ENCODE data around the gene MYBBP1A.
A peak's percentile ranks its signal among the peaks of the same experiment; 100 is the strongest.

MYBBP1A gene

GRCh38 chr17:4573669-4574068 is 18.5 kb upstream of the MYBBP1A start:
- peak in 2 of 3 donors; percentile 21 to 47 for DNase-seq (ENCODE audit: low read depth in 3 of 3, low spot score in 1 of 3)

DNA sequence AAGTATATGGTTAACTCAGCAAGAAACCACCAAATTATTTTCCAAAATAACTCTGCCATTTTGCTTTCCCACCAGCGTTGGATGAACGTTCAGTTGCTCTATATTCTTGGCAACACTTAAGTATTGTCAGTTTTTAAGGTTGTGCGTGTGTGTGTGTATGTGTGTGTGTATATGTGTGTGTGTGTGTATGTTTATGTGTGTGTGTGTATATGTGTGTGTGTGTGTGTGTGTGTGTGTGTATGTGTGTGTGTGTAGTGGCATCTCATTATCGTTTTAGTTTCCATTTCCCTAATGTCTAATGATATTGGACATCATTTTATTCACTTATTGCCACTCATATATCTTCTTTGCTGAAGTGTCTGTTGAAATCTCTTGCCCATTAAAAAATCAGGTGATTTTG is 17.9 kb upstream of the MYBBP1A start:
- DNase-seq (ENCODE audit: low read depth in 3 of 3, low spot score in 1 of 3) = no peak

GRCh38 chr17:4572131-4572530 is 16.9 kb upstream of the MYBBP1A start:
- DNase-seq (ENCODE audit: low read depth in 3 of 3, low spot score in 1 of 3) = no peak

GRCh38 chr17:4569591-4569990 is 14.4 kb upstream of the MYBBP1A start:
- no peak for DNase-seq (ENCODE audit: low read depth in 3 of 3, low spot score in 1 of 3)

DNA sequence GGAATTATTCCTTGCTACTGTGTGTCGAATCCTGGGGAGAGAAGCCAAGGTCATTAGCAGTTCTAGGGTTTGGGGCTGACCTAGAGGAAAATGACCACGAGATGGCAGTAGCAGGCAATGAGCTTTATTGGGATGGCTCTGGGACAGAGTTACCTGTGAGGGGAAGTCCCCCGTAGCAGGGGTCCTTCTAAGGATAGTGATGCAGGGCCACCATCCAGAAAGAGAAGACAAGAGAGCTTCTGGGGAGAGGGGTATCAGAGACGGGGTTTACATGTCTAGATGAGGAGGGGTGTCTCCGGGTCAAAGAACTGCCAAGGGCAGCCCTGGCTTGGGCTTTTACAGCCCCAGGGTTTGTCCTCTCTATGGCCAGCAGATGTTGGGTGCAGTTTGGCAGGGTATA is 11.6 kb upstream of the MYBBP1A start:
- no peak for DNase-seq (ENCODE audit: low read depth in 3 of 3, low spot score in 1 of 3)

DNA sequence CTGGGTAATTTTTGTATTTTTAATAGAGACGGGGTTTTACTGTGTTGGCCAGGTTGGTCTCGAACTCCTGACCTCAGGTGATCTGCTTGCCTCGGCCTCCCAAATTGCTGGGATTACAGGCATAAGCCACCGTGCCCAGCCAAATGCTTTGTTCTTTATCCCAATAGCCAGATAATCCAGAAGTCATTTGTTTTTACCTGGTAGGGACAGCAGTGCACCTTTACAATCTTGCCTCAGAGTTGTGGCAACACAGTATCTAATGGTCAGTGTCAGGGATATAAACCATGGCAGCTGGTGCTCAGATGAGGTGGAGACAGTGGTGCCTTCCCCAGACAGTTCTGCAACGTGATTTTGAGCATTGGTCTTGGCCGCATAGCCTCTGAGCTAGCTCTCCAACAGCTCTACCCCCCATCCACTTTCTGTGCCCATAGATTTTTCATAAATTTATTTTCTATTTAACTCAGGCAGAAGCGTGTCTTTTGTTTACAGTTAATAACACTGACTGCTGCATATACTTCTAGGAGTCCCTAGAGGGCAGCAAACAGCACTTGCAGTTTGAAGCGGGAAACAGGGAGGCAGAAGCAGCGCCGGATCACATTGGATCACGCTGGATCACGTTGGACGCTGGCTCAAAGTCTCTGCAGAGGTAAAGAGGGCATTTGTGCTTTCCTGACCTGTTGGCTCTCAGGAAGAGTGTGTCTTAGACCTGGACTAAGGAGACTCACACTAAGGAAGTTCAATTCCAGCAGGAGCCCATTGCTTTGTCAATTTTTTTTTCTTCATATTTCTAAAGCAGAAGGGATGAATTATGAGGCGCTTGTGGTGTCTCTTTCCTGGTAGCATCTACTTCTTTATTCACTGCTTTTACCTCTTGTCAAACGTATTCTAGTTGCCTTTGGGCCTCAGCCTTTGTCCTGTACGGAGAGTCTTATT is 10.3 kb upstream of the MYBBP1A start:
- no peak for DNase-seq (ENCODE audit: low read depth in 3 of 3, low spot score in 1 of 3)

DNA sequence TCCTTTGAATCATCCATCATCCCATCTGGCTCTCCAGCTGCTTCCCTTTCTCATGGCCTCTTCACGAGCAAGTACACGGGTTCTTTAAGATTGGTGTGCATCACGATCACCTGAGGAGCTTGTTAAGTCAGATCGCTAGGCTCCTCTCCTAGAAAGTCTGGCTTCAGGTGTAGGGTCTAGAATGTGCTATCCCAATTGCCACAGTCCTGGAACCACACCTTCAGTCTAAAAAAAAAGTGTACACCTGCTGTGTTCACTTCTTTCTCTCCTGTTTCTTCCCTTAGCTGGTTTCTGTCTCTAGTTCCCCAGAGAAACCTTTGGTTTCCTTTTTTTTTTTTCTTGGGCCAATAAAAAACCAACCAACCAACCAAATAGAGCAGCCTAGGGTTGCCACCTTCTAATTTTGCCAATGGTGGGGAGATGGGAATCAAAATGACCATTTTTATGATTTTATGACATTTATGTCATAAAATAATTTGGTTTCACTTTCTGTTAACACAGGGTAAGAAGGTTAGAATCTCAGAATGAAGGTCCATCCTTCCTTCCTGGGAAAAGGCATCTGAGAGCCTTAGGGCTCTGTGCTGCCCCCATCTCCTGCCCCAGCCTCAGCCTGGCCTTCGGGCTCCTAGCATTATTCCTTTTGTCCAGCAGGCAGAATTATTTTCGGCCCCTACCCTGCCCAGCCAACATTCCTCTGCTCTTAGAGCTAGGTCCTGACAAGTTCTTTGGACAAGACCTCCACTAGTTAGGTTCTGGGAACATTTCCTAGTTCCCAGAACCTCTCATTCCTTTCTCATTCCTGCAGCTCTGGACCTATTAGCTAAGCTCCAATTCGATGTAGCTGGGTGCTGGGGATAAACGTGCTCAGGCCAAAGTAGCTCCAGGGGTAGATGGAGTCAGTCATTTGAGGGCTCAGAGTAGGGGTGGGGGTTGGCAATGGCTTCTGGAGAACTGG is 7.1 kb upstream of the MYBBP1A start:
- DNase-seq (ENCODE audit: low read depth in 3 of 3, low spot score in 1 of 3) = no peak

- no peak for DNase-seq (ENCODE audit: low read depth in 3 of 3, low spot score in 1 of 3)
Measured at GRCh38 chr17:4560837-4561256, 5.7 kb upstream of the MYBBP1A start.

DNA sequence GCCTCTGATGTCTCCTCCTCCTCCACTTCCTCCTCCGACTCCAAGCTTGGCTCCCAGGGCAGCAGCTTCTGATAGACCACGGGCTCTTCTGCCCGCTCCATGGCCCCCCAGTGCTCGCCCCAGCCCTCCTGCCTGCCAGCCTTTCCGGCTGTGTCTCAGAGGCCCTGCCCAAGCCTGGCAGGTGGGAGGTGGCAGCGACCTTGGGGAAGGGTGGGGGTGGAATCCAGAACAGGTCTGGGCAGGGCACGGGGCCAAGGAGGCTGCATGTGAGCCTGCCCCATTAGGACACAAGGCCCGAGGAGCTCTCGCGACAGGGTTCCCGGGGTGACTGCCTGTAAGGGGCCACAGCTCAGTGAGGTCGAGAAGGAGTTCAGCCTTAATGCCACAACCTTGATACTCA is 5.2 kb upstream of the MYBBP1A start, which contains the start of gene GGT6:
TSS of gene GGT6 (minus strand) at position 157 of the 400 bp plus-strand sequence. CDS start at position 101, 56 bp downstream.
- no peak for DNase-seq (ENCODE audit: low read depth in 3 of 3, low spot score in 1 of 3)

- no peak for DNase-seq (ENCODE audit: low read depth in 3 of 3, low spot score in 1 of 3)
Measured at GRCh38 chr17:4559966-4560365, 4.8 kb upstream of the MYBBP1A start.

GRCh38 chr17:4559139-4559791 is 4.1 kb upstream of the MYBBP1A start:
- DNase-seq (ENCODE audit: low read depth in 3 of 3, low spot score in 1 of 3) = no peak

GRCh38 chr17:4558347-4558971 is 3.3 kb upstream of the MYBBP1A start:
- DNase-seq (ENCODE audit: low read depth in 3 of 3, low spot score in 1 of 3) = no peak

- DNase-seq (ENCODE audit: low read depth in 3 of 3, low spot score in 1 of 3) = no peak
Measured at GRCh38 chr17:4557626-4558346, 2.6 kb upstream of the MYBBP1A start.

DNA sequence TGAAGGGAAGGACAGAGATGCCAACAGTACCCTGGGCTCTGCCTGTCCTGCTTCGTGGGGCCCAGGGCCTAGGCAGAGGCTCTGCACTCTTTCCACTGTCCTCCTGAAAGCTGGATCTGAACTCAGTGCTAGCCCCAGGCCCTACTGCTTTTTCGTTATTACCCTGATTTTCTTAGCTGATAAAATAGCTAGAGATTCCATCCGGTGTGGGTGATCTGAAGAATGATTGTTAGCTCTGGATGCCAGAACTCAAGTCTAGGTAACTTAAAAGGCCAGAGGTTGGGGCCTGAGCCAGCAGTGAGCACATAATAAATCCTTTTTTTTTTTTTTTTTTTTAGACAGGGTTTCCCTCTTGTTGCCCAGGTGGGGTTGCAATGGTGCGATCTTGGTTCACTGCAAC is 1.8 kb upstream of the MYBBP1A start:
- no peak for DNase-seq (ENCODE audit: low read depth in 3 of 3, low spot score in 1 of 3)

- no peak for DNase-seq (ENCODE audit: low read depth in 3 of 3, low spot score in 1 of 3)
Measured at GRCh38 chr17:4555873-4556759, 932 bp upstream of the MYBBP1A start.

DNA sequence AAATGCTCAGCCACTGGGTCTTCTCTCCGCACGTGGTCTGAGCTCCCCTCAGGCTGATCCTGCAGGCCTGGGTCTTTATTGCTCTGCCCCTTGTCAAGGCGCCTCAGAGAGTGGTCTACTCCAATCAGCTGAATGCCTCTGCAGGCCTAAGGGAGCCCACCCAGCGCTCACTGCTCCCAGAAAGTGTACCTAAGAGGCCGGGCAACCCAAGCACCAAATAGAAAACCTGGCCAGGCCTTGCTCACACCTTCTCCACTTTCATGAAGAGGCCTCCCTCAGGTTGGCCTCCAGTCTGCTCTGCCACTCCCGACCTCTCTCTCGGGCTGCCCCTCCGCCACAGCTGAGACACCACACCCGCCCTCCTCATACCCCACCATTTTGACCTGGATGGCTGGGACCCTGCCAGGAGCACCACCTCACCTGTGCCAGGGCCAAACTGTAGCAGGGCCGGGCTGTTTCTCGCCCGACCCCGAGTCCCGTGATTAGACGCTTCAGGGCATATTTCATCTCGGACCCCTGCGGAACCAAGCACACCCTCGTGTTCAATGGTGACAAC is 665 bp downstream of the MYBBP1A start:
- DNase-seq (ENCODE audit: low read depth in 3 of 3, low spot score in 1 of 3) = no peak

DNA sequence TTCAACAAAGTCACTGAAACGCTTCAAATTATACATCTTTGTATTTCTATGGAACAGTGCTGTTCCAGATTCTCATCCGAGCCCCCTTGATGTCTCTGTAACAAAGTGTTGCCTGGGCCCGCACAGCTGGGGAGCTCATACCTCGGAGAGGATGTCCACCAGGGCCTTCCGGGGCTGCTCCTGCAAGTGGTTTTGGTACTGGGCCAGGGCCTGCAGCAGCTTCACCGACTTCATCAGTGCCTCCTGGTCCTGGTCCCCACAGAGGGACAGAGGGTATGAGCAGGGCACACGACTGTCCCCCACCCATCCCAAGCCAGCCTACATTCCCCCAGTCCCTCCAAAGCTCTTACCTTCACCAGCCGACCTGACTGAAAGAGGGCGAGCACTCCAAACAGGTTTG is 1.5 kb downstream of the MYBBP1A start:
- DNase-seq (ENCODE audit: low read depth in 3 of 3, low spot score in 1 of 3) = no peak

GRCh38 chr17:4551796-4552525 is 3.2 kb downstream of the MYBBP1A start:
- DNase-seq (ENCODE audit: low read depth in 3 of 3, low spot score in 1 of 3) = no peak

All from stimulated activated CD4-positive, alpha-beta T cell treated with anti-CD3 and anti-CD28 coated beads, TNF-alpha, amount 100 ng/mL, for 1 hour (primary cell).